ENCODE data around the gene STAB1. TPM values are rescaled to one million over a fixed set of nuclear protein-coding genes. Genes with fewer than 3 reads are reported as not detected.

Gene STAB1
- total RNA-seq, 4 donors from 2014 or later, result 27.0 to 98.2 (median 67.2) TPM

- no peak overlapping the region for H3K4me3 ChIP-seq
- H3K36me3 ChIP-seq, result peaks cover 0 to 66% (median 0%) of the 10 kb centered on the region in 3 donors
Measured at GRCh38 chr3:52472239-52473000, 22.7 kb upstream of the STAB1 start.

GRCh38 chr3:52473026-52473425 lies 22.1 kb upstream of the STAB1 start:
- peaks cover 0 to 72% (median 3%) of the 10 kb centered on the region in 3 donors for H3K36me3 ChIP-seq
- no peak overlapping the region for H3K27ac ChIP-seq
- H3K4me3 ChIP-seq, result no peak overlapping the region
- H3K4me1 ChIP-seq, result no peaks in the 10 kb centered on the region
- no peaks in the 10 kb centered on the region for H3K9me3 ChIP-seq
- H3K27me3 ChIP-seq, result no peaks in the 10 kb centered on the region
- TF ChIP-seq CTCF (IDR thresholded peaks at IDR 0.05) (no peak), POLR2A (IDR thresholded peaks at IDR 0.05) (no peak)
- peak in 1 of 3 donors; percentile 34 for DNase-seq

More at GRCh38 chr3:52472239-52473000, 22.7 kb upstream of the STAB1 start:
- no peak for TF ChIP-seq POLR2A (IDR thresholded peaks at IDR 0.05)
- no peak for TF ChIP-seq CTCF (IDR thresholded peaks at IDR 0.05)
- H3K27ac ChIP-seq, result no peak overlapping the region
- H3K4me1 ChIP-seq, result no peaks in the 10 kb centered on the region
- no peak for DNase-seq
- H3K9me3 ChIP-seq, result no peaks in the 10 kb centered on the region
- H3K27me3 ChIP-seq, result no peaks in the 10 kb centered on the region

GRCh38 chr3:52477076-52477795 lies 17.9 kb upstream of the STAB1 start:
- peaks cover 0 to 99% (median 3%) of the 10 kb centered on the region in 3 donors for H3K36me3 ChIP-seq
- H3K4me3 ChIP-seq, result no peak overlapping the region
- TF ChIP-seq POLR2A (IDR thresholded peaks at IDR 0.05), result no peak
- no peak for TF ChIP-seq CTCF (IDR thresholded peaks at IDR 0.05)
- no peaks in the 10 kb centered on the region for H3K9me3 ChIP-seq
- no peaks in the 10 kb centered on the region for H3K4me1 ChIP-seq
- DNase-seq, result no peak
- no peak overlapping the region for H3K27ac ChIP-seq
- H3K27me3 ChIP-seq, result no peaks in the 10 kb centered on the region

GRCh38 chr3:52477796-52478095 lies 17.4 kb upstream of the STAB1 start:
- H3K36me3 ChIP-seq, result peaks cover 0 to 98% (median 3%) of the 10 kb centered on the region in 3 donors
- H3K4me1 ChIP-seq, result no peaks in the 10 kb centered on the region
- no peak overlapping the region for H3K27ac ChIP-seq
- DNase-seq, result no peak
- no peaks in the 10 kb centered on the region for H3K27me3 ChIP-seq
- TF ChIP-seq CTCF (IDR thresholded peaks at IDR 0.05) (no peak), POLR2A (IDR thresholded peaks at IDR 0.05) (no peak)
- H3K4me3 ChIP-seq, result no peak overlapping the region
- no peaks in the 10 kb centered on the region for H3K9me3 ChIP-seq

- no peak overlapping the region for H3K27ac ChIP-seq
- H3K27me3 ChIP-seq, result no peaks in the 10 kb centered on the region
- peaks cover 0 to 87% (median 3%) of the 10 kb centered on the region in 3 donors for H3K36me3 ChIP-seq
- TF ChIP-seq POLR2A (IDR thresholded peaks at IDR 0.05) (no peak), CTCF (IDR thresholded peaks at IDR 0.05) (no peak)
- H3K4me3 ChIP-seq, result no peak overlapping the region
- H3K9me3 ChIP-seq, result no peaks in the 10 kb centered on the region
- DNase-seq, result no peak
- H3K4me1 ChIP-seq, result no peaks in the 10 kb centered on the region
Measured at GRCh38 chr3:52479037-52479876, 15.9 kb upstream of the STAB1 start.
